HG02798 (cell line): ENCODE measurements around the gene KLK1.
"Not testable (repeated sequence)": the region's sequence is repeated elsewhere in the genome, so short reads cannot be mapped to it uniquely, and the experiment has no call there.

Experiments used
- ATAC-seq: cut with Tn5 transposase; IDR thresholded peaks from one replicate; pipeline ENCODE4 v1.9.1; 2021; ENCODE audit warnings: mild to moderate bottlenecking; ENCODE audit not compliant: unreplicated experiment, poor library complexity

KLK1 gene

GRCh38 chr19:50818859-50819472 is 4.6 kb downstream of the KLK1 start:
- no peak for ATAC-seq

GRCh38 chr19:50817941-50818858 is 5.4 kb downstream of the KLK1 start:
- peak; percentile 68 for ATAC-seq

- no peak for ATAC-seq
These were observed 8.1 kb downstream of the KLK1 start for GRCh38 chr19:50815439-50815838.

- ATAC-seq: no peak
These were observed 8.7 kb downstream of the KLK1 start for GRCh38 chr19:50814883-50815282.

- no peak for ATAC-seq
These were observed 11.1 kb downstream of the KLK1 start for GRCh38 chr19:50812474-50812873.

- not testable (repeated sequence) for ATAC-seq
These were observed 11.9 kb downstream of the KLK1 start for GRCh38 chr19:50811622-50812238.

- no peak for ATAC-seq
These were observed 14.7 kb downstream of the KLK1 start for GRCh38 chr19:50808856-50809255.

GRCh38 chr19:50804420-50805272 is 18.9 kb downstream of the KLK1 start:
- peak; percentile 92 for ATAC-seq

GRCh38 chr19:50803633-50804419 is 19.8 kb downstream of the KLK1 start:
- ATAC-seq: no peak

- no peak for ATAC-seq
These were observed 22.5 kb downstream of the KLK1 start for GRCh38 chr19:50801107-50801506.

- ATAC-seq: no peak
These were observed 24.1 kb downstream of the KLK1 start for GRCh38 chr19:50799547-50799851.

- ATAC-seq: no peak
These were observed 24.7 kb downstream of the KLK1 start for GRCh38 chr19:50798659-50799546.

GRCh38 chr19:50797781-50798658 is 25.6 kb downstream of the KLK1 start:
- no peak for ATAC-seq

- ATAC-seq: no peak
These were observed 26.2 kb downstream of the KLK1 start for GRCh38 chr19:50797429-50797780.

- ATAC-seq: no peak
These were observed 26.8 kb downstream of the KLK1 start for GRCh38 chr19:50796634-50797428.

- no peak for ATAC-seq
These were observed 27.4 kb downstream of the KLK1 start for GRCh38 chr19:50796128-50796633.

- ATAC-seq: no peak
These were observed 27.9 kb downstream of the KLK1 start for GRCh38 chr19:50795664-50796073.
